ENCODE results near the gene AFAP1.
A peak's percentile ranks its signal among the peaks of the same experiment; 100 is the strongest.

The AFAP1 gene, protein sequence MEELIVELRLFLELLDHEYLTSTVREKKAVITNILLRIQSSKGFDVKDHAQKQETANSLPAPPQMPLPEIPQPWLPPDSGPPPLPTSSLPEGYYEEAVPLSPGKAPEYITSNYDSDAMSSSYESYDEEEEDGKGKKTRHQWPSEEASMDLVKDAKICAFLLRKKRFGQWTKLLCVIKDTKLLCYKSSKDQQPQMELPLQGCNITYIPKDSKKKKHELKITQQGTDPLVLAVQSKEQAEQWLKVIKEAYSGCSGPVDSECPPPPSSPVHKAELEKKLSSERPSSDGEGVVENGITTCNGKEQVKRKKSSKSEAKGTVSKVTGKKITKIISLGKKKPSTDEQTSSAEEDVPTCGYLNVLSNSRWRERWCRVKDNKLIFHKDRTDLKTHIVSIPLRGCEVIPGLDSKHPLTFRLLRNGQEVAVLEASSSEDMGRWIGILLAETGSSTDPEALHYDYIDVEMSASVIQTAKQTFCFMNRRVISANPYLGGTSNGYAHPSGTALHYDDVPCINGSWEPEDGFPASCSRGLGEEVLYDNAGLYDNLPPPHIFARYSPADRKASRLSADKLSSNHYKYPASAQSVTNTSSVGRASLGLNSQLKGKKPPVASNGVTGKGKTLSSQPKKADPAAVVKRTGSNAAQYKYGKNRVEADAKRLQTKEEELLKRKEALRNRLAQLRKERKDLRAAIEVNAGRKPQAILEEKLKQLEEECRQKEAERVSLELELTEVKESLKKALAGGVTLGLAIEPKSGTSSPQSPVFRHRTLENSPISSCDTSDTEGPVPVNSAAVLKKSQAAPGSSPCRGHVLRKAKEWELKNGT

DNA sequence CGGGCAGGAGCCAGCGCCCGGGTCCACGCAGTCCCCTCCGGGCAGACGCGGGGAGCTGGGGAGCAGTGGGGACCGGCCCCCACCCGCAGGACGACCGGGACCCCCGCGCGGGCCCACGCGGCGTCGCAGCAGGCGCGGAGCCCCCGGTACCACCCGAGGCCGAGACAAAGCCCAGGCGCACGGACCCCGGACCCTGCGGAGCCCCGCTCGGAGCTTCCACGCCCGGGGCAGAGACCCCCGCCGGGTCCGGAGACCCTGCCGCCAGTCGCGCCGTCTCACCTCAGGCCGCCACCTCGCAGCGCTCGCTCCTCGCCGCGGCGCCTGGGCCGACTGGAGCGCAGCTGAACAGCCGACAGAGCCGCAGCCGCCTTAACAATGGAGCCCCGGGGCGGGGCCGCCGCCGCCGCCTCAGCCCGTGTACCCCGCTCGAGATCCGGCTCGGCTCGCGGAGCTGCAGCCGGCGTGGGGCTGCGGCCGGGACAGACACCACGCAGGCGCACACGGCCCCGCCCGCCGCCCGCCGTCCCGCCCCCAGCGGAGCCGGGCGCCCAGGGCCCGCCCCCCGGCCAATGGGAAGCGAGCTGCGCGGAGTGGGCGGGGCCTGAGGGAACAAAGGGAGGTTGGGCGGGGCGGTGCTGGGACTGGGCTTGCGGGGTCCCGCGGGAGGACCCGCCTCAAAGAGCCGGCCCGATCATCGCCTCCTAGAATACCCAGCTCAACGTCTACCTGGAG is at the start of gene AFAP1:
Gene AFAP1 (minus strand): TSS at position 485 of the 732 bp plus-strand sequence. CDS start 67,783 bp downstream, outside the sequence.
- peak within 1 kb of the TSS; percentile 85 for H3K9ac ChIP-seq (ENCODE audit: low read length)

GRCh38 chr4:7988437-7988836 is 48.8 kb upstream of the AFAP1 start:
- Histone ChIP-seq H3K27me3 (ENCODE audit: control insufficient read depth, insufficient read depth, low read length) (no peaks in the 10 kb centered on the region), H3K36me3 (ENCODE audit: control insufficient read depth, insufficient read depth, low read length) (no peaks in the 10 kb centered on the region), H3K9me3 (ENCODE audit: control insufficient read depth, low read length) (no peaks in the 10 kb centered on the region), H3K4me3 (ENCODE audit: low read length) (no peak overlapping the region), H3K4me1 (ENCODE audit: control insufficient read depth, insufficient read depth, low read length) (peaks cover 7% of the 10 kb centered on the region), H3K9ac (ENCODE audit: low read length) (no peak overlapping the region)

More for the DNA sequence above, at the start of gene AFAP1:
- no peaks in the 10 kb centered on the region for H3K36me3 ChIP-seq (ENCODE audit: control insufficient read depth, insufficient read depth, low read length)
- H3K9me3 ChIP-seq (ENCODE audit: control insufficient read depth, low read length), result no peaks in the 10 kb centered on the region
- H3K4me1 ChIP-seq (ENCODE audit: control insufficient read depth, insufficient read depth, low read length), result peaks cover 14% of the 10 kb centered on the region
- H3K4me3 ChIP-seq (ENCODE audit: low read length), result peak within 1 kb of the TSS; percentile 77
- no peaks in the 10 kb centered on the region for H3K27me3 ChIP-seq (ENCODE audit: control insufficient read depth, insufficient read depth, low read length)

GRCh38 chr4:7987148-7987989 is 47.7 kb upstream of the AFAP1 start:
- Histone ChIP-seq H3K27me3 (ENCODE audit: control insufficient read depth, insufficient read depth, low read length) (no peaks in the 10 kb centered on the region), H3K9ac (ENCODE audit: low read length) (no peak overlapping the region), H3K36me3 (ENCODE audit: control insufficient read depth, insufficient read depth, low read length) (no peaks in the 10 kb centered on the region), H3K9me3 (ENCODE audit: control insufficient read depth, low read length) (no peaks in the 10 kb centered on the region), H3K4me1 (ENCODE audit: control insufficient read depth, insufficient read depth, low read length) (peaks cover 7% of the 10 kb centered on the region), H3K4me3 (ENCODE audit: low read length) (no peak overlapping the region)

- peaks cover 20% of the 10 kb centered on the region for H3K4me1 ChIP-seq (ENCODE audit: control insufficient read depth, insufficient read depth, low read length)
- H3K36me3 ChIP-seq (ENCODE audit: control insufficient read depth, insufficient read depth, low read length), result no peaks in the 10 kb centered on the region
- H3K9ac ChIP-seq (ENCODE audit: low read length), result no peak overlapping the region
- H3K4me3 ChIP-seq (ENCODE audit: low read length), result no peak overlapping the region
- no peaks in the 10 kb centered on the region for H3K27me3 ChIP-seq (ENCODE audit: control insufficient read depth, insufficient read depth, low read length)
- H3K9me3 ChIP-seq (ENCODE audit: control insufficient read depth, low read length), result no peaks in the 10 kb centered on the region
These were observed 46.3 kb upstream of the AFAP1 start for GRCh38 chr4:7985891-7986441.

DNA sequence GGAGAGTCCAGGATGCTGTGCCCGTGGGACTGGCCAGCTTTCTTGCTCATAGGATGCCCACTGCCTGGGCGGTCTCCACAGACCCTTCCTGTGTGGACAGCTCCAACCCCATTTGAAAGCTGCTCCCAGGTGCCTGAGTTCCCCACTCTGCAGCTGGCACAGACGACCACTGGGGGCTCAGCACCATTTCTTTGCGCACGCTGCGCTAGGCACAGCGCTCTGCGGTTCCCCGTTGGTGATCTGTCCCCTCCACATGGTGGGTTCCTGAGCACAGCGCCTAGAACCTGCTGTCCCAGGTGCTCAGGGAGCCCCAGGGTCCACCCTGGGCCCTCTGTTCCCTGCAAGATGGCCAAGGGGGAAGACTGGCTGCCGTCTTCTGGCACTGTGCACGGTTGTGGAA is 45.4 kb upstream of the AFAP1 start:
- no peak overlapping the region for H3K4me3 ChIP-seq (ENCODE audit: low read length)
- H3K9me3 ChIP-seq (ENCODE audit: control insufficient read depth, low read length), result no peaks in the 10 kb centered on the region
- H3K9ac ChIP-seq (ENCODE audit: low read length), result no peak overlapping the region
- no peaks in the 10 kb centered on the region for H3K27me3 ChIP-seq (ENCODE audit: control insufficient read depth, insufficient read depth, low read length)
- H3K36me3 ChIP-seq (ENCODE audit: control insufficient read depth, insufficient read depth, low read length), result no peaks in the 10 kb centered on the region
- H3K4me1 ChIP-seq (ENCODE audit: control insufficient read depth, insufficient read depth, low read length), result peaks cover 22% of the 10 kb centered on the region

GRCh38 chr4:7984286-7984925 is 44.7 kb upstream of the AFAP1 start:
- H3K4me3 ChIP-seq (ENCODE audit: low read length), result no peak overlapping the region
- no peaks in the 10 kb centered on the region for H3K27me3 ChIP-seq (ENCODE audit: control insufficient read depth, insufficient read depth, low read length)
- peaks cover 29% of the 10 kb centered on the region for H3K4me1 ChIP-seq (ENCODE audit: control insufficient read depth, insufficient read depth, low read length)
- H3K9me3 ChIP-seq (ENCODE audit: control insufficient read depth, low read length), result no peaks in the 10 kb centered on the region
- no peak overlapping the region for H3K9ac ChIP-seq (ENCODE audit: low read length)
- H3K36me3 ChIP-seq (ENCODE audit: control insufficient read depth, insufficient read depth, low read length), result no peaks in the 10 kb centered on the region

DNA sequence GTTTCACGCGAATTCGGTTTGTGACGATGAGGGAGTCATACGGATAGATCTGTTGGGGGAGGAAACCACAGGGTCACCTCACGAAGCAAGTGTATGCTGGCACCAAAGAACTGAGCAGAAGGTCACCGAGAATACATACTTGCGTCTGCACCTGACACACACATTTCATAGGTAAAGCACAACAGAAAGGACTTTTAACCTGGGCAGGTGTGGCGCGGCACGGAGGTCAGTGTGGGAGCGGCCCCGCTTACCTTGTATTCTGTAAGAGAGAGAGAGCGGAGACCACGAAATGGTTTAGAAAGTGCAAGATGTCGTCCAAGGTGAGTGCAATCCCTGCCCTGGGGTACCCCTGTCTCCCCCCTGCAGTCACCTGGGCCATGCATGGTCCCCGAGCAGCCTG is 43.6 kb upstream of the AFAP1 start:
- no peaks in the 10 kb centered on the region for H3K36me3 ChIP-seq (ENCODE audit: control insufficient read depth, insufficient read depth, low read length)
- H3K4me3 ChIP-seq (ENCODE audit: low read length), result no peak overlapping the region
- H3K9me3 ChIP-seq (ENCODE audit: control insufficient read depth, low read length), result no peaks in the 10 kb centered on the region
- no peaks in the 10 kb centered on the region for H3K27me3 ChIP-seq (ENCODE audit: control insufficient read depth, insufficient read depth, low read length)
- H3K4me1 ChIP-seq (ENCODE audit: control insufficient read depth, insufficient read depth, low read length), result peaks cover 40% of the 10 kb centered on the region
- no peak overlapping the region for H3K9ac ChIP-seq (ENCODE audit: low read length)

GRCh38 chr4:7981738-7982394 is 42.2 kb upstream of the AFAP1 start:
- no peak overlapping the region for H3K9ac ChIP-seq (ENCODE audit: low read length)
- H3K36me3 ChIP-seq (ENCODE audit: control insufficient read depth, insufficient read depth, low read length), result no peaks in the 10 kb centered on the region
- no peaks in the 10 kb centered on the region for H3K27me3 ChIP-seq (ENCODE audit: control insufficient read depth, insufficient read depth, low read length)
- H3K9me3 ChIP-seq (ENCODE audit: control insufficient read depth, low read length), result no peaks in the 10 kb centered on the region
- no peak overlapping the region for H3K4me3 ChIP-seq (ENCODE audit: low read length)
- peaks cover 43% of the 10 kb centered on the region for H3K4me1 ChIP-seq (ENCODE audit: control insufficient read depth, insufficient read depth, low read length)

DNA sequence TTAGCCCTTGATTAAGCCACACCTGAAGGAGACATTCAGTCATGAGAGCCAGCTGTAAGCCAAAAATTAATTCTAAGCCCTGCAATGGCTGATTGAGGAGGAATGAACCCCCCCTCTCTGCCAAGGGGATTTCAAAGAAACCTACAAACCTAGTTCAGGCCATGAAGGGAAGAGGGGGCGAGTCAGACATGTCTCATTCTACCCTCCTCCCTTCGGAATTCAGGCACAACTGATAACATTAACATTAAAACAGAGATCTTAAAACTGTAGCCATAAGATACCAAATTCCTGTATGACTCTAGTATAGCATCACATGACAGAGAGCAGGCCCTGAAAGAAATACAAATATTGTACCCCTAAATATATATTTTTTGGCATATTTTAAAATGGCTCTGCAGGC is 40.4 kb upstream of the AFAP1 start:
- H3K9me3 ChIP-seq (ENCODE audit: control insufficient read depth, low read length), result no peaks in the 10 kb centered on the region
- H3K4me1 ChIP-seq (ENCODE audit: control insufficient read depth, insufficient read depth, low read length), result peaks cover 36% of the 10 kb centered on the region
- H3K4me3 ChIP-seq (ENCODE audit: low read length), result no peak overlapping the region
- H3K36me3 ChIP-seq (ENCODE audit: control insufficient read depth, insufficient read depth, low read length), result no peaks in the 10 kb centered on the region
- no peak overlapping the region for H3K9ac ChIP-seq (ENCODE audit: low read length)
- H3K27me3 ChIP-seq (ENCODE audit: control insufficient read depth, insufficient read depth, low read length), result no peaks in the 10 kb centered on the region

DNA sequence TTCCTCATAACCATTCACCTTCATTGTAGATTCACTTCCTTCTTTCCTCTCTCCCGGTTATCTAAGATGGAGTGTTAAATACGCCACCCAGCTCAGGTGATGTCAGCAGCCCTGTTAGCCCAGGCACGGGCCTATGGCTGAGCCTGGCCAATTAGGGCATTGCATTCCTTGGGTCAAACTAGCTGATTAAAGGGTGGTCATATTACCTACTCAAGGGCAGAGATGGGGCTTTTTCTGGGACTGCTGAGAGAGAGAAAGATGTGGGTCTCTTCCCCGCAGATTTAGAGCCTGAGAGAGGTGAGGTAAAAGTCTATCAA is 39.9 kb upstream of the AFAP1 start:
- no peaks in the 10 kb centered on the region for H3K9me3 ChIP-seq (ENCODE audit: control insufficient read depth, low read length)
- no peaks in the 10 kb centered on the region for H3K27me3 ChIP-seq (ENCODE audit: control insufficient read depth, insufficient read depth, low read length)
- peaks cover 36% of the 10 kb centered on the region for H3K4me1 ChIP-seq (ENCODE audit: control insufficient read depth, insufficient read depth, low read length)
- no peak overlapping the region for H3K4me3 ChIP-seq (ENCODE audit: low read length)
- H3K36me3 ChIP-seq (ENCODE audit: control insufficient read depth, insufficient read depth, low read length), result no peaks in the 10 kb centered on the region
- H3K9ac ChIP-seq (ENCODE audit: low read length), result no peak overlapping the region

All from mucosa of stomach (tissue), 1 donor.